HG03457 (cell line): ENCODE data around the gene CYP8B1.

Source experiments
- ATAC-seq: cut with Tn5 transposase; IDR thresholded peaks from one replicate; pipeline ENCODE4 v1.9.1; 2021; ENCODE audit warnings: moderate number of reproducible peaks; ENCODE audit not compliant: unreplicated experiment

Gene CYP8B1

GRCh38 chr3:42853739-42854302 is 21.9 kb downstream of the CYP8B1 start:
- ATAC-seq: no peak

- ATAC-seq: no peak
Measured at GRCh38 chr3:42853056-42853455, 22.6 kb downstream of the CYP8B1 start.

- no peak for ATAC-seq
Measured at GRCh38 chr3:42852441-42852840, 23.2 kb downstream of the CYP8B1 start.

- ATAC-seq: no peak
Measured at GRCh38 chr3:42851228-42851834, 24.3 kb downstream of the CYP8B1 start.

- no peak for ATAC-seq
Measured at GRCh38 chr3:42850263-42850662, 25.4 kb downstream of the CYP8B1 start.

GRCh38 chr3:42849017-42849416 is 26.7 kb downstream of the CYP8B1 start:
- no peak for ATAC-seq

- no peak for ATAC-seq
Measured at GRCh38 chr3:42847731-42848130, 27.9 kb downstream of the CYP8B1 start.

GRCh38 chr3:42846685-42847522 is 28.8 kb downstream of the CYP8B1 start:
- ATAC-seq: no peak

- no peak for ATAC-seq
Measured at GRCh38 chr3:42844815-42845214, 30.9 kb downstream of the CYP8B1 start.

GRCh38 chr3:42844412-42844713 is 31.3 kb downstream of the CYP8B1 start:
- no peak for ATAC-seq

- no peak for ATAC-seq
Measured at GRCh38 chr3:42843713-42844411, 31.8 kb downstream of the CYP8B1 start.

- ATAC-seq: no peak
Measured at GRCh38 chr3:42841332-42841731, 34.3 kb downstream of the CYP8B1 start.

- ATAC-seq: no peak
Measured at GRCh38 chr3:42839616-42840015, 36.1 kb downstream of the CYP8B1 start.

GRCh38 chr3:42838571-42838970 is 37.1 kb downstream of the CYP8B1 start:
- ATAC-seq: no peak

GRCh38 chr3:42836150-42837123 is 39.2 kb downstream of the CYP8B1 start:
- ATAC-seq: no peak

- no peak for ATAC-seq
Measured at GRCh38 chr3:42831321-42831713, 44.4 kb downstream of the CYP8B1 start.

- ATAC-seq: no peak
Measured at GRCh38 chr3:42830437-42831320, 45.0 kb downstream of the CYP8B1 start.

GRCh38 chr3:42829628-42830436 is 45.8 kb downstream of the CYP8B1 start:
- ATAC-seq: no peak
